OCI-LY1 (cell line): ENCODE data around the gene CELF2.

ENCODE experiments used
- H2AFZ ChIP-seq: fragments of 200-600 bp; sonication (generic), shearing (Covaris generic); 2 replicates; pipeline ENCODE4 v1.6.0; 2014; ENCODE audit warnings: antibody characterized with exemption, mild to moderate bottlenecking, low read length
- H3F3A ChIP-seq: fragments of 200-600 bp; sonication (generic), shearing (Covaris generic); 2 replicates; pipeline ENCODE4 v1.6.0; 2014; ENCODE audit warnings: mild to moderate bottlenecking, antibody characterized with exemption, low read length, moderate library complexity; ENCODE audit not compliant: insufficient read depth
- H3K27ac ChIP-seq: fragments of 200-600 bp; sonication (generic); 2 replicates; pipeline ENCODE4 v1.5.1; 2014; ENCODE audit warnings: low read length, mixed run types, mild to moderate bottlenecking, low read depth; ENCODE audit not compliant: poor library complexity, severe bottlenecking
- H3K27me3 ChIP-seq: fragments of 200-600 bp; sonication (generic); 2 replicates; pipeline ENCODE4 v1.6.0; 2014; ENCODE audit warnings: antibody characterized with exemption, mild to moderate bottlenecking, low read length, moderate library complexity; ENCODE audit not compliant: insufficient read depth
- H3K36me3 ChIP-seq: fragments of 200-600 bp; sonication (generic); 2 replicates; pipeline ENCODE4 v1.6.1; 2014; ENCODE audit warnings: mild to moderate bottlenecking, antibody characterized with exemption, low read length, moderate library complexity, mixed read lengths; ENCODE audit not compliant: insufficient read depth
- H3K4me1 ChIP-seq: fragments of 200-600 bp; sonication (generic); 2 replicates; pipeline ENCODE4 v1.5.1; 2014; ENCODE audit warnings: mild to moderate bottlenecking, low read length, moderate library complexity; ENCODE audit not compliant: insufficient read depth, severe bottlenecking
- H3K4me2 ChIP-seq: fragments of 200-600 bp; sonication (generic), shearing (Covaris generic); 2 replicates; pipeline ENCODE4 v1.6.1; 2014; ENCODE audit warnings: low read length
- H3K4me3 ChIP-seq: fragments of 200-600 bp; sonication (generic); 2 replicates; pipeline ENCODE4 v1.5.1; 2014; ENCODE audit warnings: low read length, low read depth, mild to moderate bottlenecking, mixed read lengths; ENCODE audit not compliant: poor library complexity, severe bottlenecking
- H3K79me2 ChIP-seq: fragments of 200-600 bp; shearing (Covaris generic); 2 replicates; pipeline ENCODE4 v1.6.1; 2016; ENCODE audit warnings: mixed run types, low read length, mixed read lengths; ENCODE audit not compliant: insufficient read depth
- H3K9ac ChIP-seq: fragments of 200-600 bp; sonication (generic), shearing (Covaris generic); 2 replicates; pipeline ENCODE4 v1.6.1; 2014; ENCODE audit warnings: mild to moderate bottlenecking, low read length, mixed read lengths
- H3K9me2 ChIP-seq: fragments of 200-600 bp; sonication (generic), shearing (Covaris generic); 2 replicates; pipeline ENCODE4 v1.6.1; 2014; ENCODE audit warnings: low read depth, mild to moderate bottlenecking, low read length, mixed read lengths
- H3K9me3 ChIP-seq: fragments of 200-600 bp; shearing (Covaris generic); 2 replicates; pipeline ENCODE4 v1.6.1; 2014; ENCODE audit warnings: low read length, mixed read lengths
- H4K20me1 ChIP-seq: fragments of 200-600 bp; sonication (generic), shearing (Covaris generic); 2 replicates; pipeline ENCODE4 v1.6.0; 2016; ENCODE audit warnings: mild to moderate bottlenecking, low read length; ENCODE audit not compliant: insufficient read depth
- CTCF ChIP-seq: fragments of 200-600 bp; sonication (generic), shearing (Covaris generic); IDR thresholded peaks from 2 replicates; pipeline ENCODE4 v1.5.1; 2017; ENCODE audit warnings: mild to moderate bottlenecking, antibody characterized with exemption, low read length, moderate library complexity, mixed read lengths
- EZH2 ChIP-seq: fragments of 200-600 bp; sonication (generic), shearing (Covaris generic); IDR thresholded peaks from 2 replicates; pipeline ENCODE4 v1.8.0; 2017; ENCODE audit warnings: borderline replicate concordance, mixed run types, mild to moderate bottlenecking, antibody characterized with exemption, low read length, moderate library complexity, mixed read lengths

The CELF2 gene

GRCh38 chr10:11295492-11295891 lies 277.8 kb downstream of the CELF2 start:
- no peak overlapping the region for H3K4me2 ChIP-seq
- no peaks in the 10 kb centered on the region for H3K4me1 ChIP-seq
- no peaks in the 10 kb centered on the region for H3K9me2 ChIP-seq
- H3K27ac ChIP-seq: no peak overlapping the region
- no peak overlapping the region for H3K4me3 ChIP-seq
- no peaks in the 10 kb centered on the region for H3K36me3 ChIP-seq
- H2AFZ ChIP-seq: no peak overlapping the region
- H3K9ac ChIP-seq: no peak overlapping the region
- no peaks in the 10 kb centered on the region for H3K79me2 ChIP-seq
- H3K9me3 ChIP-seq: no peaks in the 10 kb centered on the region
- H4K20me1 ChIP-seq: no peaks in the 10 kb centered on the region
- TF ChIP-seq EZH2 (no peak), CTCF (no peak)
- H3F3A ChIP-seq: no peaks in the 10 kb centered on the region
- no peaks in the 10 kb centered on the region for H3K27me3 ChIP-seq

- no peaks in the 10 kb centered on the region for H3K79me2 ChIP-seq
- no peaks in the 10 kb centered on the region for H3K9me3 ChIP-seq
- H3K4me2 ChIP-seq: no peak overlapping the region
- no peak for TF ChIP-seq EZH2
- TF ChIP-seq CTCF: no peak
- H3K4me3 ChIP-seq: no peak overlapping the region
- no peaks in the 10 kb centered on the region for H4K20me1 ChIP-seq
- H3K9me2 ChIP-seq: no peaks in the 10 kb centered on the region
- no peak overlapping the region for H3K9ac ChIP-seq
- H3K4me1 ChIP-seq: no peaks in the 10 kb centered on the region
- H3K36me3 ChIP-seq: no peaks in the 10 kb centered on the region
- no peak overlapping the region for H3K27ac ChIP-seq
- no peaks in the 10 kb centered on the region for H3F3A ChIP-seq
- H3K27me3 ChIP-seq: no peaks in the 10 kb centered on the region
- no peak overlapping the region for H2AFZ ChIP-seq
Measured at GRCh38 chr10:11297136-11297535, 279.5 kb downstream of the CELF2 start.

GRCh38 chr10:11298116-11298515 lies 280.4 kb downstream of the CELF2 start:
- Histone ChIP-seq H3K9me2 (no peaks in the 10 kb centered on the region), H3K27me3 (no peaks in the 10 kb centered on the region), H3K4me1 (no peaks in the 10 kb centered on the region), H2AFZ (no peak overlapping the region), H3K27ac (no peak overlapping the region), H4K20me1 (no peaks in the 10 kb centered on the region), H3K4me3 (no peak overlapping the region), H3K9ac (no peak overlapping the region), H3K36me3 (no peaks in the 10 kb centered on the region), H3F3A (no peaks in the 10 kb centered on the region), H3K79me2 (no peaks in the 10 kb centered on the region), H3K9me3 (no peaks in the 10 kb centered on the region), H3K4me2 (no peak overlapping the region)
- TF ChIP-seq EZH2: no peak
- no peak for TF ChIP-seq CTCF
